IgD-negative memory B cell (primary cell): Measurements from ENCODE around the gene DVL2. TPM values are rescaled to one million over a fixed set of nuclear protein-coding genes. Genes with fewer than 3 reads are reported as not detected.

Experiments used
- H3K27ac Mint-ChIP-seq, 3 donors: one replicate each; pipeline ENCODE4 v1.8.0; 2020 to 2022; ENCODE audit warnings: mild to moderate bottlenecking in 3 of 3, mixed read lengths in 3 of 3, moderate library complexity in 1 of 3
- H3K27me3 Mint-ChIP-seq: one replicate; pipeline ENCODE4 v1.8.0; 2021; ENCODE audit warnings: mixed read lengths
- H3K36me3 Mint-ChIP-seq: one replicate; pipeline ENCODE4 v1.8.0; 2020; ENCODE audit warnings: mild to moderate bottlenecking, mixed read lengths
- H3K4me1 Mint-ChIP-seq, 3 donors: one replicate each; pipeline ENCODE4 v1.8.0; 2020 to 2022; ENCODE audit warnings: mixed read lengths in 3 of 3, mild to moderate bottlenecking in 1 of 3
- H3K4me3 Mint-ChIP-seq, 4 donors: one replicate each; pipeline ENCODE4 v1.8.0; 2020 to 2022; ENCODE audit warnings: mild to moderate bottlenecking in 4 of 4, mixed read lengths in 4 of 4, moderate library complexity in 3 of 4
- H3K9me3 Mint-ChIP-seq, 3 donors: one replicate each; pipeline ENCODE4 v1.8.0; 2020 to 2021; ENCODE audit warnings: mixed read lengths in 3 of 3, mild to moderate bottlenecking in 1 of 3
- polyA plus RNA-seq: library from polyadenylated mRNA; unstranded; fragments of 300-500 nt; fragmentation: Illumina TruSeq; gene quantifications from one replicate; pipeline ENCODE4 v1.2.3, GENCODE V29; 2021

Gene DVL2
- polyA plus RNA-seq, 1 donor from 2014 or later: 32.3 TPM

DNA sequence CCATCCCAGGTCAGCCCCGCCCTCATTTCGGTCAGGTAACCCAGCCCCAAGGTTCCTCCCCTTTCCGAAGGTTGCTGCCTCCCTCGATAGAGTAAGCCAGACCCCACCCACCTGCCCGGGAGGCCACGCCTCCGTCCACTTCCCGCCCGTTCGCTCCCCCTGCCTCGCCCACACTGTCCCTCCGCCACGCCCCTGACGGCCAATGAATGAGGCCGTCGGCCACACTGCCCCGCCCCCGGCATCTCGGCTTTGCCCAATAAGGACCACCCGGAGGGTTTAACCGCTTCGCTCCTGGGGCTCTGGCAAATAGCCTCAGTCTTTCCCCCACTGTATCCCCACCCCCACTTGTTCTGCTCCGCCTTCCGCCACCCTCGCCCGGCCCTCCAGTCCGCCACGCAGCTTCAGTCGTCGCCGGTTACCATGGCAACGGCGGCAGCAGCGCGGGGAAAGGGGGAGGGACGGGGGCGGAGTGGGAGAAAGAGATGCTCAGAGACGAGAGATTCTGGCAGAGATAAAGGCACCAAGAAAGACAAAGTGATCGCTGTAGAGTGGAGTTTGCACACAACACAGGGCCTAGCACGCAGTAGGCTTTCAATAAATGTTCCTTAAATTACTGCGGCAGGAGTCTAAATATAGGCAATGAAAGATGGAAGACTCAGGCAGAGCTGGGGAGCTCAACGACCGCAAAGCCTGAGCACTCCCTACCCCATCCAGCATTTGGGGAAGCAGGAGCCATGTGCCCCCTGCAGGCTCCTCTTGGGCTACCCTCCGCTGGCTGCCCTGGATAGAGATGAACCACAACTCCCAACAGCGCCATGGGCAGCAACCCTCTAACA lies 19.8 kb downstream of the DVL2 start:
- H3K9me3 Mint-ChIP-seq: no peaks in the 10 kb centered on the region
- H3K27me3 Mint-ChIP-seq: peaks cover 8% of the 10 kb centered on the region
- H3K36me3 Mint-ChIP-seq: no peaks in the 10 kb centered on the region
- H3K4me3 Mint-ChIP-seq: peak overlapping the region; percentile 92 to 96 (median 94)
- peak overlapping the region; percentile 98 to 99 (median 98) for H3K27ac Mint-ChIP-seq
- peaks cover 16 to 34% (median 26%) of the 10 kb centered on the region in 3 donors for H3K4me1 Mint-ChIP-seq

DNA sequence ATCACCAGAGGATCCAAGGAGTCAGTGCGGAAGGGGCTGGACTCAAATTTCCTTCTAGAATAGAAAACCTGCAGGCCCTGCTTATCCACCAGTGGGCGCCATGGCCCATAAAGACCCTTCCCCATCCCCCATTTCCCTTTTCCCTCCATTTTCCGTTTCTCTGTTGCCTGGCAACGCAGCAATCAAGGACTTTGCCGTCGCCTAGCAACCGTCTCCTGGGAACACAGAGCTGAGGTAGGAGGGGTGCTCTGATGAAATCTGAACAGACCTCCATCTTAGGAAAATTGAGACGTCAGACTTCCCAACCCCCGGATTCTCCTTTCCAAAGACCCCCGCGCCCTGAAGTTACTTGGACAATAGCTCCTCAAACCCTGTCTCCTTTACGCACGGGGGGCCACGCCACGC lies 20.4 kb downstream of the DVL2 start:
- peaks cover 7% of the 10 kb centered on the region for H3K27me3 Mint-ChIP-seq
- peak overlapping the region; percentile 92 to 96 (median 94) for H3K4me3 Mint-ChIP-seq
- H3K9me3 Mint-ChIP-seq: no peaks in the 10 kb centered on the region
- H3K4me1 Mint-ChIP-seq: peaks cover 14 to 30% (median 21%) of the 10 kb centered on the region in 3 donors
- H3K27ac Mint-ChIP-seq: peak overlapping the region; percentile 98 to 99 (median 98)
- no peaks in the 10 kb centered on the region for H3K36me3 Mint-ChIP-seq

DNA sequence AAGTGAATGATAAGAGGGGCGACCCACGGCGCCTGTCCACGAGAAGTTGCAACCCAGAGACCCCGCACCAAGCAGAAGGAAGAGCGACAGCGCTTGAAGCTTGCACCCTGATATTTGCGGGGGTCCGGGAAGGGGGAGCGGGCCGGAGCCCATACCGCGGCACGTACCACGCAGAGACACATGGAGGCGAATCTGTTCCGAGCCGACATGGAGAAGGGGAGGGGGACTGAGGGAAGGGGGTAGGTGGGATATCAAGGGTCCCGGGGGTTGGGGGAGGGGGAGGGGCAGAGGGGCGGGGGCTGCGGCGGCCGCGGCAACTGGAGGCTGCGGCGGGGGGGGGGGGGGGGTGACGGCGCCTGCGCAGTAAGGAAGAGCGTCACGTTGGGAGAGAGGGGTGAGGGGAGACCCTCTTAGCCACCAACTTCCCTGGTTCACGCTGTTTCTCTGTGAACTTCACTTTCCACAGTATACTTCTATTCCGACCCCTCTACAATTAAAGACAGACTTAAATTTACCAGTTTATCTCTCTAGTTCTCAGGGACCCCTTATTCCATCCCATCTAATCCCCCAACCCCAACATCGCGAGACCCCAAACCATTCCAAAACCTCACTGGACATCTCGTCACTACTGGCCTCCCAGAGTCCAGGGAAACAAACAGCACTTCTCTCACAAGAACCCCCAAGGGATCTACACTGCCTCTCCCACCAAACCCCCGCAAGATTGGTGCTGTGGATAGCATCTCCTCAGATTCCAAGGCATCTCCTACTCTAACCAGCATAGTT lies 22.6 kb downstream of the DVL2 start:
- H3K9me3 Mint-ChIP-seq: no peaks in the 10 kb centered on the region
- peak overlapping the region in 1 of 4 donors; percentile 76 for H3K4me3 Mint-ChIP-seq
- no peaks in the 10 kb centered on the region for H3K36me3 Mint-ChIP-seq
- peak overlapping the region in 1 of 3 donors; percentile 89 for H3K27ac Mint-ChIP-seq
- peaks cover 6% of the 10 kb centered on the region for H3K27me3 Mint-ChIP-seq
- H3K4me1 Mint-ChIP-seq: peaks cover 14 to 22% (median 16%) of the 10 kb centered on the region in 3 donors

DNA sequence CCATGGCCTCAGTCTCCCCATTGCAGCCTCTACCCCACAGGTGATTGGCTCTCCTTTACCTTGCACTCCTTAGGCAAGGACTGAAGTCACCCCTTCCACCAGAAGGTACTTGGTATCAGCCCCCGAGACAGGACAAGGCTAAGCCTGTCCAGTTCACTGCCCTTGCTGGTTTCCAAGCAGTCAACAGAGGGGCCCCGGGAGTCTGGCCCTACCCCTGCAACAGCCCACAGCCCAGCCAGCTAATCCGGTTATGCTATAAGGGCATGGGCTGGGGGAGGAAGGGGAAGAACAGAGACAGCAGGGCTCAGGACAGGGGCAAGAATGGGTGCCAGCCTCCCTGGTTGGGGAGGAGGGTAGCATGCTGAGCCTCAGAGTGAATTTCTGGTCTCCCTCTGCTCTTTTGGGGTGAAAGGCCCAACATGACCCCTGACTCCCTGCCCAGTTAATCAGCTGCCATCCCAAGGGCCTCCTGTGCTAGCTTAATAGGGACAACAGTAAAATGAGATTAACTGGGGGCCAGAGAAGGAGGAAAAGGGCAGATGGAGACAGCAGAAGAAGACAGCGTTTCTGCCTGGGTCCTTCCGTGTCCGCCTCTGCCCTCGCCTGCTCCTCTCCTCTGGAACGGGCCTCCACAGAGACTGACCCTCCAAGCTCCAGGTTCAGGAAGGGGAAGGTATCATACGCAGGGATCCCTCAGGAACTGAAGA lies 25.4 kb downstream of the DVL2 start:
- Mint-ChIP-seq H3K36me3 (peaks cover 2% of the 10 kb centered on the region), H3K27ac (peak overlapping the region in 1 of 3 donors; percentile 26), H3K4me1 (peaks cover 24 to 26% (median 25%) of the 10 kb centered on the region in 3 donors), H3K4me3 (peak overlapping the region in 2 of 4 donors; percentile 45 to 52), H3K9me3 (no peaks in the 10 kb centered on the region), H3K27me3 (peaks cover 3% of the 10 kb centered on the region)

DNA sequence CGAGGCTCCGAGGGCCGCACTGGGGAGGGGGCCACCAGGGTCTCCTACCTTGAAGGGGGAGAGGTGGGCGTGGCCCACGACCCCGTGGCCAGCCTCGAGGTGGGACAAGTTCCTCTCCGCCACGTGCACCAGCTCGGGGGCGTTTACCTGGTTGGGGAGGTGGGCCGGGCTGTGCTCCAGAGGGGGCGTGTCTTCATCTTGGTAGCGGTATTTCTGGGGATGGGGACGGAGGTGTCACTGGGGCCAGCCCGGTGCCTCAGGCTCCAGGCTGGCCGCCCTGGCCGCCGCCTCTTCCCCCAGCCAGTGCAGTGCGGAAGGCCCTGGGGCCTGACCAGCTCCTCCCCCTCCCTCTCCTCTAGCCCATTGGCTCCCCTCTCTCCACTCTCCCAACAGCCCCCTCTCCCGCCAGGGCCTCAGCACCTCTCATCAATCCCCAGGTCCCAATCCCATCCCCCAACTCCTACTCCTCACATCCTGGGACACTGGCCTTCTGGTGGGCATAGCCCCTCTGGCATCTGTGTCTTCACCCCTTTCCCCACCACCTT lies 26.2 kb downstream of the DVL2 start:
- H3K9me3 Mint-ChIP-seq: no peaks in the 10 kb centered on the region
- H3K36me3 Mint-ChIP-seq: peaks cover 2% of the 10 kb centered on the region
- peaks cover 18 to 21% (median 21%) of the 10 kb centered on the region in 3 donors for H3K4me1 Mint-ChIP-seq
- H3K27me3 Mint-ChIP-seq: peaks cover 2% of the 10 kb centered on the region
- H3K4me3 Mint-ChIP-seq: no peak overlapping the region
- peak overlapping the region in 1 of 3 donors; percentile 26 for H3K27ac Mint-ChIP-seq

DNA sequence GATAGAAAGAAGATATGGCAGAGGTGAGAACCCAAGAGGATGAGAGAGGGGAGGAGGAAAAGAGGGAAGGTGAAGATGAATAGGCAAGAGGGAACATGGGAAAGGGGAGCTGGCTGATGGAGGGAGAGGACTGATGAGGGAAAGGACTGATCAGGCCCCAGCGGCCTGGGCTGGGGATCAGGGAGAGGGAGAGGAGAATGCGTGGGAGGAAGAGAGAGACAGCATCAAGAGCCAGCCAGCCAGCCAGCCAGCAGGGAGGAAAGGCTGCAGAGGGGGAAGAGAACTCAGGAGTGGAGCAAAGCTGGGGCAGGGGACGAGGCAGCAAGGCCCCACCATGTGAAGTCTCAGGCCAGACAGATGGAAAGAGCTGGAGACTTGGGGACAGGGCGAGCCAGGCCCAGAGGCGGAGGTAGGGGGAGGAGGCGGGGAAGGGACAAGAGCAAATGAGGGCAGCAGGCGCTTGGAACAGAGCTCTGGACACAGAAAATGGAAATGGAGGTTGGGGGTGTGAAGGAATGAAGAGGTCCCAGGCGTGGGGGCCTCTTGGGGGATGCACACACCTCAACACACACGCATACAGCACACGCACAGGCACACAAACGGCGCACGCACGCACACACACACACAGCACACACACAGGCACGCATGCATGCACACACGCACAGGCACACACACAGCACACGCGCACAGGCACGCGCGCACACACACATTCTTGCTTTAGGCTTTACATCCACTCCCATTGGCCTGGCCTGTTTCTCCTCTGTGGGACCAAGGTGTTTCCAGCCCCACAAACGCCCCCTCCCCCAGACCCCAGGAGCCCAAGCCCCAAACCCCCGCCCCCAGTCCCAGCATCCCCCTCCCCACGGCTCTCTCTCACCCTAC lies 27.0 kb downstream of the DVL2 start:
- peak overlapping the region in 2 of 4 donors; percentile 28 to 40 for H3K4me3 Mint-ChIP-seq
- H3K27ac Mint-ChIP-seq: peak overlapping the region in 2 of 3 donors; percentile 25 to 30
- H3K36me3 Mint-ChIP-seq: peaks cover 2% of the 10 kb centered on the region
- no peaks in the 10 kb centered on the region for H3K9me3 Mint-ChIP-seq
- peaks cover 2% of the 10 kb centered on the region for H3K27me3 Mint-ChIP-seq
- H3K4me1 Mint-ChIP-seq: peaks cover 18 to 23% (median 21%) of the 10 kb centered on the region in 3 donors

DNA sequence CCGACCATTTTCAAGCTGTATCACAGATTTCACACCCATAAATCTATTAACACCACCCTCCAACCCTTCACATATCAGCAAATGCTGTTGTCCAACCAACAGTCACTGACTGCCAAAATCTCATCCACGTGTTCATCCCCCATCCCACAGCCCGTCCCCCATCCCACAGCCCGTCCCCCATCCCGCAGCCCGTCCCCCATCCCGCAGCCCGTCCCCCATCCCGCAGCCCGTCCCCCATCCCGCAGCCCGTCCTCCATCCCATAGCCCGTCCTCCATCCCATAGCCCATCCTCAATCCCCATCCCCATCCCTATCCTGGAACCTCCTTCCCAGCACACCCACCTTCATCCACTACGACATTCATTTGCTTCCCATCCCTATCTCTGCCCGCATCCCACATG lies 28.8 kb downstream of the DVL2 start:
- H3K36me3 Mint-ChIP-seq: peaks cover 2% of the 10 kb centered on the region
- H3K4me1 Mint-ChIP-seq: peaks cover 17 to 18% (median 18%) of the 10 kb centered on the region in 3 donors
- H3K27ac Mint-ChIP-seq: peak overlapping the region; percentile 92 to 98 (median 98)
- H3K27me3 Mint-ChIP-seq: no peaks in the 10 kb centered on the region
- peak overlapping the region; percentile 84 to 97 (median 90) for H3K4me3 Mint-ChIP-seq
- no peaks in the 10 kb centered on the region for H3K9me3 Mint-ChIP-seq

DNA sequence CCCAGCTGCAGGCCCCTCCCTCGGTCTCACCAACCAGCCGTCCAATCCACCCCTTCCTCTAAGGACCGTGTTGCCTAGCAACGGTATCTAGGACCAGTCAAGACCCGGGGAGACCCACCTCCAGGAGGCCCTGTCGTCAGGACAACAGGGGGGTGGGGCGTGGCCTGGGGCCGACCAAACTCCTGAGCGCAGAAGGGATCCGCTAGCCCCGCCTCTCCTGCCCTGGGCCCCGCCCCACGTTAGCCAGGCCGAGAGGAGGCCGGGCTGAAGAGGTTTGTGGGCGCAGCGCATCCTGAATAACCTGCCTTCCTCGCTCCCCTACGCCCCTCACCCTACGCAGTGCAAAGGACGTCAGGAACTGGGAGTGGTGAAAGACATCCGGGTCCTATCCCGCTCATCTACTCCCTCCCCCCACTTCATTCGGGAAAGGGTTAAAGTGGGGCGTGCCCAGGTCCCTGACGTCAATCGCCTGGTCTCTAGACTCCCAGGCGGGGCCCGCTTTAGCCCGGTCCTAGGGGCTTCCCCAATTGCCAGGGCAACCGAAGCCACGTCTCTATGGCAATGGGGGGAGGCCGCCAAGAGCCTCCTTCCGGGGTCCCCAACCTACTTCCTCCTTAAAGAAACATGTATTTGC lies 29.4 kb downstream of the DVL2 start:
- Mint-ChIP-seq H3K27me3 (no peaks in the 10 kb centered on the region), H3K36me3 (peaks cover 2% of the 10 kb centered on the region), H3K4me3 (peak overlapping the region; percentile 84 to 97 (median 90)), H3K9me3 (no peaks in the 10 kb centered on the region), H3K27ac (peak overlapping the region; percentile 92 to 98 (median 98)), H3K4me1 (peaks cover 17 to 18% (median 18%) of the 10 kb centered on the region in 3 donors)

DNA sequence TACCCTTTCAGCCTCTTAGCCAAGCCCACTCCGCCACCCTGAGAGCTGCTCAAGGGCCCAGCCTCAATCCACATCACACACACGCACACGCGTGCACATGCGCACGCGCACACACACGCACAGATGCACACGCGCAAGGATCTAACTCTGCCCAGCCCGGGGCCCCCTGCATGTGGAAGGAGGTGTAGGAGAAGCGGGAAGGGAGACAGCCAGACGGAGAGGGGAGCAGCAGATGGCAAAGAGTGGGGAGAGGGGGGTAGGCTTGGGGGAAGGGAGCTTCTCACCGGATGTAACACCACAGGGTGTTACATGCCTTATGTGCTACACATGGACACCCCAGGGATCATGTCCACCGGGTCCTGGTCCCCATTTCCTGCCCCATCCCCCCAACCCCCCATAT lies 30.0 kb downstream of the DVL2 start:
- Mint-ChIP-seq H3K4me3 (peak overlapping the region; percentile 84 to 97 (median 90)), H3K27ac (peak overlapping the region; percentile 92 to 98 (median 98)), H3K4me1 (peaks cover 17 to 18% (median 18%) of the 10 kb centered on the region in 3 donors), H3K27me3 (no peaks in the 10 kb centered on the region), H3K36me3 (peaks cover 2% of the 10 kb centered on the region), H3K9me3 (no peaks in the 10 kb centered on the region)

DNA sequence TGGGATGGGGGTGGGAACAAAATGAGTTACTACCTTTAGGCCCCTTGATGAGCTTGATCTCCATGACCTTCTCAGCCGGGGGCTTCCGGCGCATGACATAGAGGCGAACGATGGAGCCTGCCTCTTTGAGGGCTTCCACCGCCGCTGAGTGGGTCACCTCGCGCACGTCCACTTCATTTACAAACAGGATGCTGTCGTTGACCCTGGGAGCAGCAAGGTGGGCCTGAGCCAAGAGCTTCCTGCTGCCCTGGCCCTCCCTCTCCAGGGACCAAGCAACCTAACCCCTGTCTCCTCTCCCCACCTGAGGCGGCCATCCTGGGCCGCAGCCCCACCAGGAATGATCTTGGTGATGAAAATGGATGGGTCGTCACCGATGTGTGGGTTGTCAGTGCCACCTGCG lies 30.9 kb downstream of the DVL2 start:
- H3K9me3 Mint-ChIP-seq: no peaks in the 10 kb centered on the region
- H3K36me3 Mint-ChIP-seq: peaks cover 2% of the 10 kb centered on the region
- peaks cover 17 to 18% (median 18%) of the 10 kb centered on the region in 3 donors for H3K4me1 Mint-ChIP-seq
- H3K27ac Mint-ChIP-seq: peak overlapping the region; percentile 46 to 95 (median 94)
- peak overlapping the region in 3 of 4 donors; percentile 3 to 39 (median 16) for H3K4me3 Mint-ChIP-seq
- no peaks in the 10 kb centered on the region for H3K27me3 Mint-ChIP-seq

DNA sequence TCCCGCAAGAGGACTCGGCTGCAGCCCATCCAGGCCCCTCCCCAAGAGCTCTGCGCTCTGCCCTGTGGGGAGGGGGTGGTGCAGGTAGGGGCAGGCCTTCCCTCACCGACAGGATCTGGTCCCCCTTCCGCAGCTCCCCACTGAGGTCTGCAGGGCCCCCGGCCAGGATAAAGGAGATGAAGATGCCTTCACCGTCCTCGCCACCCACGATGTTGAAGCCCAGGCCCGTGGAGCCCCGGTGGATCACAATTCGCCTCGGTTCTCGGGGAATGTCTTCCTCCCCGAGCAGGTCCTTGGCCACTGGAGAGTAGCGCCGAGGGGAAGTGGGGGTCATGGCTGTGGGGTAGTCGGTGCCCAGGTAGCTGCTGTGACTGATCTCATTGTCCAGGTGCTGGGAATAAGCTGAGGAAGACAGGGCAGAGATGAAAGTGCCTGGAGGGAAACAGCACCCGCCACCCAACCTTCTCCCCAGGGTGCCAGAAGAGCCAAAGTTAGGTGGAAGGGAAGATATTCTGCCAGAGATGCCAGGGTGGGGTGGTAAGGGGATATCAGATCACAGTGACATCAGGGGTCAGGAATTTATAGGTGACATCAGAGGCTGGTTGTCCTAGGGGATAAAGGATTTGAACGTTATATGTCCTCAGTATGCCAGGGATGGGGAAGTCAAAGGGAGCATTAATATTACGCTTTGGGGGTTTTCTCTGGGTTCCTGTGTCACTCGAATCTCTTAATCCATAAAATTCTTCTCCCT lies 37.5 kb downstream of the DVL2 start:
- no peaks in the 10 kb centered on the region for H3K27me3 Mint-ChIP-seq
- H3K4me1 Mint-ChIP-seq: no peaks in the 10 kb centered on the region
- H3K9me3 Mint-ChIP-seq: peaks cover 0 to 2% (median 0%) of the 10 kb centered on the region in 3 donors
- no peak overlapping the region for H3K4me3 Mint-ChIP-seq
- no peak overlapping the region for H3K27ac Mint-ChIP-seq
- H3K36me3 Mint-ChIP-seq: peaks cover 1% of the 10 kb centered on the region

DNA sequence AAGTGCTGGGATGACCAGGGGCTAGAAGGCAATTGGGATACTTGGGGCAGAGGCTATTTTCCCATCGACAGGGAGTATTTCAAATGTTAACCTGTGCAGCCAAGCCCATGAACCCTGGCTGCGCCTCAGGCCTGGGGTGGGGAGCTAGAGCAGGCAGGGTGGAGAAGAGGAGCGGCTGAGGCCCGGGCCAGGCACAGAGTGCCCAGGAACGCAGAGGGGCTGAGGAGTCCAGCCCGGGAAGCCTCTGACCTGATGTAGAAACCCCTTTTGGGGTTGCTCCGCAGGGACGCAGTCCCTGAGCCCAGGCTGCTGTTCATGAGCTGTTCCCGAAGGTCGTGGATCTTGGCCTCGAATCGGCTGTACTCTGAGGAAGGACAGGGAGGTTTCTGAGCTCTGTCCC lies 38.3 kb downstream of the DVL2 start:
- Mint-ChIP-seq H3K36me3 (peaks cover 1% of the 10 kb centered on the region), H3K4me3 (no peak overlapping the region), H3K27ac (peak overlapping the region in 1 of 3 donors; percentile 19), H3K4me1 (no peaks in the 10 kb centered on the region), H3K9me3 (peaks cover 0 to 2% (median 0%) of the 10 kb centered on the region in 3 donors), H3K27me3 (no peaks in the 10 kb centered on the region)
